ENCODE results near the gene ZNF860.

ZNF860 gene

GRCh38 chr3:31936420-31937060, 45.0 kb upstream of the ZNF860 start:
- Histone ChIP-seq H3K9me3 (ENCODE audit: insufficient read depth, low read length) (no peaks in the 10 kb centered on the region), H3K4me3 (ENCODE audit: low read length) (no peak overlapping the region), H3K27me3 (ENCODE audit: low read depth, low read length) (no peaks in the 10 kb centered on the region), H3K4me1 (ENCODE audit: low read length) (peaks cover 25% of the 10 kb centered on the region), H4K20me1 (ENCODE audit: insufficient read depth, low read length) (no peaks in the 10 kb centered on the region), H3K9ac (ENCODE audit: low read length) (no peak overlapping the region), H3K36me3 (replicated peaks; ENCODE audit: low read depth, low read length) (peaks cover 5% of the 10 kb centered on the region), H3K79me2 (ENCODE audit: low read length) (peaks cover 42% of the 10 kb centered on the region), H2AFZ (ENCODE audit: low read depth, low read length) (no peak overlapping the region), H3K4me2 (ENCODE audit: low read length) (0 out of 2 replicates have a peak overlapping the region, but pooled peaks have one; percentile 0), H3K27ac (ENCODE audit: low read length) (no peak overlapping the region)
- TF ChIP-seq EZH2phosphoT487 (IDR thresholded peaks at IDR 0.05; ENCODE audit: low read depth) (no peak), CTCF (IDR thresholded peaks at IDR 0.05; ENCODE audit: low read depth, low read length) (no peak)

GRCh38 chr3:31937225-31937624, 44.3 kb upstream of the ZNF860 start:
- Histone ChIP-seq H3K79me2 (ENCODE audit: low read length) (peaks cover 42% of the 10 kb centered on the region), H2AFZ (ENCODE audit: low read depth, low read length) (no peak overlapping the region), H3K4me2 (ENCODE audit: low read length) (no peak overlapping the region), H3K27me3 (ENCODE audit: low read depth, low read length) (no peaks in the 10 kb centered on the region), H3K4me3 (ENCODE audit: low read length) (no peak overlapping the region), H3K9ac (ENCODE audit: low read length) (no peak overlapping the region), H3K36me3 (replicated peaks; ENCODE audit: low read depth, low read length) (peaks cover 5% of the 10 kb centered on the region), H3K4me1 (ENCODE audit: low read length) (peaks cover 32% of the 10 kb centered on the region), H3K27ac (ENCODE audit: low read length) (no peak overlapping the region), H3K9me3 (ENCODE audit: insufficient read depth, low read length) (no peaks in the 10 kb centered on the region), H4K20me1 (ENCODE audit: insufficient read depth, low read length) (no peaks in the 10 kb centered on the region)
- no peak for TF ChIP-seq CTCF (IDR thresholded peaks at IDR 0.05; ENCODE audit: low read depth, low read length)
- TF ChIP-seq EZH2phosphoT487 (IDR thresholded peaks at IDR 0.05; ENCODE audit: low read depth), result no peak

- Histone ChIP-seq H3K4me3 (ENCODE audit: low read length) (peak overlapping the region; percentile 68), H4K20me1 (ENCODE audit: insufficient read depth, low read length) (no peaks in the 10 kb centered on the region), H3K4me1 (ENCODE audit: low read length) (peaks cover 62% of the 10 kb centered on the region), H3K27me3 (ENCODE audit: low read depth, low read length) (no peaks in the 10 kb centered on the region), H3K4me2 (ENCODE audit: low read length) (peak overlapping the region; percentile 70), H3K9me3 (ENCODE audit: insufficient read depth, low read length) (no peaks in the 10 kb centered on the region), H2AFZ (ENCODE audit: low read depth, low read length) (no peak overlapping the region; the same call in 1 of the 2 replicates), H3K36me3 (replicated peaks; ENCODE audit: low read depth, low read length) (peaks cover 12% of the 10 kb centered on the region), H3K79me2 (ENCODE audit: low read length) (peaks cover 55% of the 10 kb centered on the region), H3K9ac (ENCODE audit: low read length) (peak overlapping the region; percentile 62), H3K27ac (ENCODE audit: low read length) (peak overlapping the region; percentile 43)
- no peak for TF ChIP-seq EZH2phosphoT487 (IDR thresholded peaks at IDR 0.05; ENCODE audit: low read depth)
- TF ChIP-seq CTCF (IDR thresholded peaks at IDR 0.05; ENCODE audit: low read depth, low read length), result no peak
Observed at GRCh38 chr3:31942446-31942845, 39.1 kb upstream of the ZNF860 start.

- TF ChIP-seq EZH2phosphoT487 (IDR thresholded peaks at IDR 0.05; ENCODE audit: low read depth) (no peak), CTCF (IDR thresholded peaks at IDR 0.05; ENCODE audit: low read depth, low read length) (no peak)
- Histone ChIP-seq H3K9me3 (ENCODE audit: insufficient read depth, low read length) (no peaks in the 10 kb centered on the region), H2AFZ (ENCODE audit: low read depth, low read length) (no peak overlapping the region), H3K27me3 (ENCODE audit: low read depth, low read length) (no peaks in the 10 kb centered on the region), H3K79me2 (ENCODE audit: low read length) (peaks cover 56% of the 10 kb centered on the region), H3K4me2 (ENCODE audit: low read length) (peak overlapping the region; percentile 70), H3K36me3 (replicated peaks; ENCODE audit: low read depth, low read length) (peaks cover 12% of the 10 kb centered on the region), H3K4me3 (ENCODE audit: low read length) (peak overlapping the region; percentile 68), H3K27ac (ENCODE audit: low read length) (peak overlapping the region; percentile 43; the same call in 1 of the 2 replicates), H4K20me1 (ENCODE audit: insufficient read depth, low read length) (no peaks in the 10 kb centered on the region), H3K9ac (ENCODE audit: low read length) (peak overlapping the region; percentile 62; the same call in 1 of the 2 replicates), H3K4me1 (ENCODE audit: low read length) (peaks cover 67% of the 10 kb centered on the region)
Observed at GRCh38 chr3:31943041-31943440, 38.5 kb upstream of the ZNF860 start.

Data from OCI-LY3 (cell line).